Right lobe of liver (tissue), 6 donors: ENCODE data around the gene SLCO4A1. TPM values are rescaled to one million over a fixed set of nuclear protein-coding genes. Genes with fewer than 3 reads are reported as not detected.

Source experiments
- ATAC-seq, 4 donors: fragments of 200-7000 bp; cut with Tn5 transposase; one replicate each; pipeline ENCODE4 v1.9.1; 2020; ENCODE audit warnings: mild to moderate bottlenecking in 4 of 4, moderate library complexity in 4 of 4
- DNase-seq, 3 donors: peaks; one replicate each; pipeline ENCODE4 v3.0.0-alpha.2; 2020
- H3K27ac ChIP-seq, 3 donors: fragments of 200-600 bp; one replicate each; pipeline ENCODE4 v1.8.0; 2022
- H3K27me3 ChIP-seq, 2 donors: fragments of 200-600 bp; one replicate each; pipeline ENCODE4 v1.8.0; 2022
- H3K36me3 ChIP-seq, 4 donors: fragments of 200-600 bp; sonication (generic) in 1 of 4; one replicate each; pipeline versions ENCODE4 v1.5.1 to v1.8.0; 2017 to 2022; ENCODE audit warnings: control low read depth in 1 of 4
- H3K4me1 ChIP-seq, 4 donors: fragments of 200-600 bp; sonication (generic) in 1 of 4; one replicate each; pipeline versions ENCODE4 v1.5.1 to v1.8.0; 2017 to 2022; ENCODE audit warnings: control low read depth in 1 of 4
- H3K4me3 ChIP-seq, 3 donors: fragments of 200-600 bp; one replicate each; pipeline ENCODE4 v1.8.0; 2022
- H3K9me3 ChIP-seq, 4 donors: fragments of 200-600 bp; sonication (generic) in 1 of 4; one replicate each; pipeline versions ENCODE4 v1.5.1 to v1.8.0; 2017 to 2022; ENCODE audit warnings: control low read depth in 1 of 4
- POLR2A ChIP-seq: fragments of 450-650 bp; IDR thresholded peaks from one replicate; pipeline ENCODE4 v1.6.1; 2017; ENCODE audit warnings: antibody characterized with exemption, mild to moderate bottlenecking
- WGBS: methylation state at CpG from one replicate; pipeline ENCODE4 v1.1.6; 2018; ENCODE audit warnings: low coverage, low lambda C conversion rate; ENCODE audit not compliant: insufficient coverage; ENCODE audit errors: missing lambda C conversion rate; 5-methylcytosine and 5-hydroxymethylcytosine counted together
- intact Hi-C, 2 donors: fragments of 100-400 bp; cut with DNase I; formaldehyde crosslinking; loops; one replicate each; pipeline versions ENCODE4 v1.11.2 to v1.14.1; 2022
- total RNA-seq, 6 experiments: library from RNA; depleted of rRNA in 2 of 6; stranded (reverse); fragments of >200 nt in 2 of 6; fragmentation: NEBNext Ultra II Directional in 3 of 6; extraction: Animal tissue kit (Norgen Biotek cat#: 25700) in 3 of 6; gene quantifications; one replicate each; pipeline versions ENCODE4 v1.1.0 to v1.2.4, GENCODE V29; 2016 to 2023
- TF ChIP-seq, protein P1 (sequence below), 4 donors: fragments of 200-600 bp in 3 of 4; fragments of 450-650 bp in 1 of 4; IDR thresholded peaks; one replicate each; pipeline versions ENCODE4 v1.5.1 to v1.8.0; 2016 to 2022; ENCODE audit warnings: antibody characterized with exemption in 4 of 4, mild to moderate bottlenecking in 2 of 4
- donor health status: DM: no; HTN: yes; CAD: no.
- donor health status: DM: no; HTN: no; CAD: no.
- donor health status: DM: no; HTN: no; CAD: no.
- donor health status: DM: no; HTN: yes; CAD: no.
- donor health status: DM: no; HTN: yes; CAD: no.

SLCO4A1 gene
- total RNA-seq, 6 experiments from 2014 or later: 0.93 to 8.8 (median 4.3) TPM

GRCh38 chr20:62692801-62693523, 50.7 kb downstream of the SLCO4A1 start:
- Histone ChIP-seq H3K4me3 (no peak overlapping the region), H3K4me1 (no peaks in the 10 kb centered on the region), H3K27me3 (no peaks in the 10 kb centered on the region), H3K36me3 (no peaks in the 10 kb centered on the region), H3K27ac (no peak overlapping the region), H3K9me3 (no peaks in the 10 kb centered on the region)
- DNase-seq (no peak), ATAC-seq (no peak)
- TF ChIP-seq POLR2A: no peak
- TF ChIP-seq, protein P1, sequence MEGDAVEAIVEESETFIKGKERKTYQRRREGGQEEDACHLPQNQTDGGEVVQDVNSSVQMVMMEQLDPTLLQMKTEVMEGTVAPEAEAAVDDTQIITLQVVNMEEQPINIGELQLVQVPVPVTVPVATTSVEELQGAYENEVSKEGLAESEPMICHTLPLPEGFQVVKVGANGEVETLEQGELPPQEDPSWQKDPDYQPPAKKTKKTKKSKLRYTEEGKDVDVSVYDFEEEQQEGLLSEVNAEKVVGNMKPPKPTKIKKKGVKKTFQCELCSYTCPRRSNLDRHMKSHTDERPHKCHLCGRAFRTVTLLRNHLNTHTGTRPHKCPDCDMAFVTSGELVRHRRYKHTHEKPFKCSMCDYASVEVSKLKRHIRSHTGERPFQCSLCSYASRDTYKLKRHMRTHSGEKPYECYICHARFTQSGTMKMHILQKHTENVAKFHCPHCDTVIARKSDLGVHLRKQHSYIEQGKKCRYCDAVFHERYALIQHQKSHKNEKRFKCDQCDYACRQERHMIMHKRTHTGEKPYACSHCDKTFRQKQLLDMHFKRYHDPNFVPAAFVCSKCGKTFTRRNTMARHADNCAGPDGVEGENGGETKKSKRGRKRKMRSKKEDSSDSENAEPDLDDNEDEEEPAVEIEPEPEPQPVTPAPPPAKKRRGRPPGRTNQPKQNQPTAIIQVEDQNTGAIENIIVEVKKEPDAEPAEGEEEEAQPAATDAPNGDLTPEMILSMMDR (IDR thresholded peaks at IDR 0.05): no peak
- WGBS: 65% methylated on average over 8 of the region's 22 CpGs
- intact Hi-C loops: no loop called here

DNA sequence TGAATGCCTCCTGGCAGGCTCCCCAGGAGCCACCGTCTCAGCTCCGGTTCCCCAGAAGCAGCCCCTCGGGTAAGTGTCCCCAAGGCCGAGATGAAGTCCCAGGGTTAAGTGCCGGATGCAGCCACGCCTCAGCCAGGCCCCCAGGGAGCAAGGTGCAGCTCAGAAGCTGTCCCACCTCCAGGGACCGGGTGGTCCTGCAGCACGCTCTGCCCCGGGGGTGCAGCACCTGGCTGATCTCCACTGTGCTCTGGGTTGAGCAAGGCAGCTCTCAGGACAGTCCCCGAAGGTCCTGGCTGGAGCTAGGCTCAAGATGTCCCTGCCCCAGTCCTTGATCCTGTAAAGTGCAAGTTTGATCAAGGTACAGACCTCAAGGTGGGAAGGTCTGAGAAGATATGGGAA, 51.2 kb downstream of the SLCO4A1 start:
- intact Hi-C loops: no loop called here
- no peak for DNase-seq

DNA sequence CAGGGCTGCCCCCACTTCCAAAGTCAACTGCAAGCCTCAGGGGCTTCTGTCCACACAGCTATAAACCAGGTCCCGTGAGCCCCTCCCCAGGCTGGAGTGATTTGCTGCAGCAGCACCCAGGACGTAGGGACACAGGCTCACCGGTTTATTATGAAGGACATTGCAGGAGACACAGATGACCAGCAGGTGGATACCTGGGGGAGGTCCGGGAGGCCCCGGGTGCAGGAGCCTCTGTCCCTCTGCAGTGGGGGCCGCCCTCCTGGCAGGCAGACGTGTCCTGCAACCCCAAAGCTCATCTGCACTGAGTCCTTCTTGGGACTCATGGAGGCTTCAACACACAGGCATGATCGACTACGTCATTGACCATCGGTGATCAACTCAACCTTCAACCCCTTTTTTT, 51.8 kb downstream of the SLCO4A1 start:
- DNase-seq: no peak
- H3K9me3 ChIP-seq: no peaks in the 10 kb centered on the region
- H3K36me3 ChIP-seq: no peaks in the 10 kb centered on the region
- WGBS: 80% methylated on average over 1 of the region's 10 CpGs
- H3K27me3 ChIP-seq: no peaks in the 10 kb centered on the region
- H3K4me3 ChIP-seq: no peak overlapping the region
- intact Hi-C loops: no loop called here
- H3K27ac ChIP-seq: no peak overlapping the region
- TF ChIP-seq, protein P1 (IDR thresholded peaks at IDR 0.05): no peak
- TF ChIP-seq POLR2A: no peak
- no peak for ATAC-seq
- H3K4me1 ChIP-seq: no peaks in the 10 kb centered on the region

More for the DNA sequence above, 51.2 kb downstream of the SLCO4A1 start:
- Histone ChIP-seq H3K36me3 (no peaks in the 10 kb centered on the region), H3K27ac (no peak overlapping the region), H3K4me3 (no peak overlapping the region), H3K9me3 (no peaks in the 10 kb centered on the region), H3K27me3 (no peaks in the 10 kb centered on the region), H3K4me1 (no peaks in the 10 kb centered on the region)
- no peak for ATAC-seq
- no peak for TF ChIP-seq POLR2A
- 76% methylated on average over 5 of the region's 10 CpGs for WGBS

DNA sequence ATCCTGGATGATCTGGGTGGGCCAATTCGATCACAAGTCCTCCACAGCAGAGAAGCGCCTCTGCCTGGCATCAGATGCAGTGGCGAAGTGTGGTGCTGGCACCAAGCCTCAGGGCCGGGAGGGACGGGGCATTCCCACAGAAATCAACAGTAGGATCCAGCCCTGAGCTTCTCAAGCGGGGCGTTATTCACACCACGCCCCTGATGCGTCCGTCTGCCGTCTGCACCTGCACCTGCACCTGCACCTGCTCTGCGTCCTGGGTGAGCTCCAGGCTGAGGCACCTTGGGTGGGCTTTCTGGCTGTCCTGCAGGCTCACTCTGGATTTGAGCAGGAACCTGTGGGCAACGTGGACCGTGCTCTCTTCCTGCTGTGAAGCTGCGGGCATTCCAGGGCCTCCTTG, 52.6 kb downstream of the SLCO4A1 start:
- no peak for TF ChIP-seq POLR2A
- TF ChIP-seq, protein P1 (IDR thresholded peaks at IDR 0.05): no peak
- intact Hi-C loops: no loop called here
- DNase-seq: no peak
- Histone ChIP-seq H3K27ac (no peak overlapping the region), H3K4me3 (no peak overlapping the region), H3K9me3 (no peaks in the 10 kb centered on the region), H3K27me3 (no peaks in the 10 kb centered on the region), H3K4me1 (no peaks in the 10 kb centered on the region), H3K36me3 (no peaks in the 10 kb centered on the region)
- ATAC-seq: no peak
- WGBS: 66% methylated on average over 4 of the region's 15 CpGs

DNA sequence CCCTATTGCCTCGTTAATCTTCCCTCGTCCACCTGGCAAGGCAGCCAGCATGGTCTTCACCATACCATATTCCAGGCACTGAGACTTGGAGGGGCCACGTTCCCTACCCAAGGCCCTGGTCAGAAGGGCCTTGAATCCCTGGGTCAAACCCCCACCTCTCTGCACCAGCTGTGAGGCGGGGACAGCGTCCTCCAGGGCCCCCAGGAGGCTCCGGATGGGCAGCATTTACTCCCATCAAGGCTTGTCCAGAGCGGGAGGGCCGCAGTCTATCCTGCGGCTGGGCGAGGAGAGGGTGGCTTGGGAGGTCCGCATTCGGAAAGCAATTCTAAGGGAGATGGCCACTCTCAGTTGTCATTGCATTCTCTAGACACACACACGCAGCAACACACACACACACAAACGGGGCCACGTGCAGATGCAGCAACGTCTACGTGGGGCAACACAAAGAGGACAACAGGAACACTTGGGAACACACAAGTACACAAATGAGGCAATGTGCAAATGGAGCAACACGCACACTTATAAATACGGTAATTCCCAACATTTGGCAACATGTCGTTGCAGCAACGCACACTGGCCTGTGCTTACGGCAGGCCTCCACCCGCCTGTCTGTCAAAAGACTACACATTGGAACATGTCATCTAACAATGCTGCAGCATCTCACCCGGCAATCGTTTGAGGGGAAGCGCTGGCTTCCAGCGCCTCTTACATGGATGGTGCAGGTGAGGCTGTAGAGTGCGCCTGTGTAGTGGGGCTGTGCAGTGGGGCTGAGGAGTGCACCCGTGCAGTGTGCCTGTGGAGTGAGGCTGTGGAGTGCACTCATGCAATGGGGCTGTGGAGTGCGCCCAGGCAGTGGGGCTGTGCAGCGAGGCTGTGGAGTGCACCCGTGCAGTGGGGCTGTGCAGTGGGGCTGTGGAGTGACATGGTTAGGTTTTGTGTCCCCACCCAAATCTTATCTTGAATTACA, 53.4 kb downstream of the SLCO4A1 start:
- no peak for ATAC-seq
- WGBS: 49% methylated on average over 8 of the region's 32 CpGs
- Histone ChIP-seq H3K9me3 (no peaks in the 10 kb centered on the region), H3K4me3 (no peak overlapping the region), H3K27me3 (no peaks in the 10 kb centered on the region), H3K27ac (no peak overlapping the region), H3K36me3 (no peaks in the 10 kb centered on the region), H3K4me1 (no peaks in the 10 kb centered on the region)
- intact Hi-C loops: no loop called here
- TF ChIP-seq POLR2A: no peak
- TF ChIP-seq, protein P1 (IDR thresholded peaks at IDR 0.05): no peak
- DNase-seq: no peak
